ENCODE results near the gene KCNG1. TPM values are rescaled to one million over a fixed set of nuclear protein-coding genes. Genes with fewer than 3 reads are reported as not detected.

KCNG1 gene
- total RNA-seq, 1 donor from 2014 or later = 6.3 TPM

GRCh38 chr20:50977066-50978021 lies 45.6 kb downstream of the KCNG1 start:
- Mint-ChIP-seq H3K4me3 (ENCODE audit: unreplicated experiment) (no peak overlapping the region), H3K27me3 (ENCODE audit: unreplicated experiment) (peaks cover 8% of the 10 kb centered on the region), H3K36me3 (ENCODE audit: unreplicated experiment) (no peaks in the 10 kb centered on the region), H3K27ac (ENCODE audit: unreplicated experiment) (no peak overlapping the region), H3K4me1 (ENCODE audit: unreplicated experiment) (peaks cover 18% of the 10 kb centered on the region), H3K9me3 (ENCODE audit: unreplicated experiment) (peaks cover 4% of the 10 kb centered on the region)
- no peak for DNase-seq (ENCODE audit: extremely low spot score, unreplicated experiment)
- no peak for TF ChIP-seq CTCF (IDR thresholded peaks at IDR 0.05)

GRCh38 chr20:50975701-50976330 lies 47.1 kb downstream of the KCNG1 start:
- peaks cover 10% of the 10 kb centered on the region for H3K27me3 Mint-ChIP-seq (ENCODE audit: unreplicated experiment)
- no peak overlapping the region for H3K27ac Mint-ChIP-seq (ENCODE audit: unreplicated experiment)
- no peak overlapping the region for H3K4me3 Mint-ChIP-seq (ENCODE audit: unreplicated experiment)
- H3K9me3 Mint-ChIP-seq (ENCODE audit: unreplicated experiment) = peaks cover 4% of the 10 kb centered on the region
- no peak for TF ChIP-seq CTCF (IDR thresholded peaks at IDR 0.05)
- no peaks in the 10 kb centered on the region for H3K36me3 Mint-ChIP-seq (ENCODE audit: unreplicated experiment)
- peaks cover 8% of the 10 kb centered on the region for H3K4me1 Mint-ChIP-seq (ENCODE audit: unreplicated experiment)
- no peak for DNase-seq (ENCODE audit: extremely low spot score, unreplicated experiment)

DNA sequence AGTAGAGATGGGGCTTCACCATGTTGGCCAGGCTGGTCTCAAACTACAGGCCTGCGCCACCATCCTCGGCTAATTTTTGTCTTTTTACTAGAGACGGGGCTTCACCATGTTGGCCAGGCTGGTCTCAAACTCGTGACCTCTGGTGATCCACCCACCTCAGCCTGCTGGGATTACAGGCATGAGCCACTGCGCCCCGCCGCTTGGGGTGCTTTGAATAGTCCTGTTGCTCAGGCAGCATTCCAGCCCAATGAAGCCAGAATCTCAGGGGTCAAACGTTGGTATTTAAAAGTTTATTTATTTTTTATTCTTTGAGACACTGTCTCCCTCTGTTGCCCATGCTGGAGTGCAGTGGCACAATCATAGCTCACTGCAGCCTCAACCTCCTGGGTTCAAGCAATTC lies 53.0 kb downstream of the KCNG1 start:
- no peak overlapping the region for H3K27ac Mint-ChIP-seq (ENCODE audit: unreplicated experiment)
- H3K4me3 Mint-ChIP-seq (ENCODE audit: unreplicated experiment) = no peak overlapping the region
- H3K36me3 Mint-ChIP-seq (ENCODE audit: unreplicated experiment) = no peaks in the 10 kb centered on the region
- no peak for DNase-seq (ENCODE audit: extremely low spot score, unreplicated experiment)
- H3K4me1 Mint-ChIP-seq (ENCODE audit: unreplicated experiment) = no peaks in the 10 kb centered on the region
- H3K27me3 Mint-ChIP-seq (ENCODE audit: unreplicated experiment) = peaks cover 29% of the 10 kb centered on the region
- peaks cover 3% of the 10 kb centered on the region for H3K9me3 Mint-ChIP-seq (ENCODE audit: unreplicated experiment)
- TF ChIP-seq CTCF (IDR thresholded peaks at IDR 0.05) = no peak

GRCh38 chr20:50969435-50969834 lies 53.5 kb downstream of the KCNG1 start:
- no peak overlapping the region for H3K27ac Mint-ChIP-seq (ENCODE audit: unreplicated experiment)
- no peak overlapping the region for H3K4me3 Mint-ChIP-seq (ENCODE audit: unreplicated experiment)
- TF ChIP-seq CTCF (IDR thresholded peaks at IDR 0.05) = no peak
- H3K27me3 Mint-ChIP-seq (ENCODE audit: unreplicated experiment) = peaks cover 26% of the 10 kb centered on the region
- peak; percentile 32 for DNase-seq (ENCODE audit: extremely low spot score, unreplicated experiment)
- H3K36me3 Mint-ChIP-seq (ENCODE audit: unreplicated experiment) = no peaks in the 10 kb centered on the region
- no peaks in the 10 kb centered on the region for H3K4me1 Mint-ChIP-seq (ENCODE audit: unreplicated experiment)
- H3K9me3 Mint-ChIP-seq (ENCODE audit: unreplicated experiment) = no peaks in the 10 kb centered on the region

DNA sequence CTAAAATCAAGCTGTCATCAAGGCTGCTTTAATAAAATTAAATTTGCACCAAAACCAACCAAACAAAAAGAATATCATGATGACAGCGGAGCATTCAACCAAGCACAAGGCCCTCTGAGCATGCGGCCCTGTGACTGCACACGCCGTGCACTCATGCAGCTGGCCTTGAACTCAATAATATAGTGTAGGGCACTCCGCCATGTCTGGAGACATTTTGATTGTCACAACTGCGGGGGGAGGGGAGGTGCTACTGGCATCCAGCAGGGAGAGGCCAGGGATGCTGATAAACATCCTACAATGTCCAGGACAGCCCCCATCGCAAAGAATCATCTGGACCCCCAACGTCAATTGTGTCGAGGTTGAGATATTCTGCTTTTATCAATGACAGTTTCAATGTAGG lies 54.6 kb downstream of the KCNG1 start:
- Mint-ChIP-seq H3K27ac (ENCODE audit: unreplicated experiment) (no peak overlapping the region), H3K4me3 (ENCODE audit: unreplicated experiment) (no peak overlapping the region), H3K36me3 (ENCODE audit: unreplicated experiment) (no peaks in the 10 kb centered on the region), H3K4me1 (ENCODE audit: unreplicated experiment) (no peaks in the 10 kb centered on the region), H3K9me3 (ENCODE audit: unreplicated experiment) (no peaks in the 10 kb centered on the region), H3K27me3 (ENCODE audit: unreplicated experiment) (peaks cover 24% of the 10 kb centered on the region)
- no peak for TF ChIP-seq CTCF (IDR thresholded peaks at IDR 0.05)
- DNase-seq (ENCODE audit: extremely low spot score, unreplicated experiment) = peak; percentile 36
